Thoracic aorta (tissue), 2 donors: ENCODE data around the gene CNOT1. TPM values are rescaled to one million over a fixed set of nuclear protein-coding genes. Genes with fewer than 3 reads are reported as not detected.

Experiments
- ATAC-seq: fragments of 150-250 bp; one replicate; pipeline ENCODE4 v1.8.0; 2017; ENCODE audit warnings: low read depth; ENCODE audit not compliant: insufficient number of reproducible peaks, low FRiP score
- DNase-seq: peaks from one replicate; pipeline ENCODE4 v3.0.0-alpha.2; 2020; ENCODE audit warnings: low spot score
- H3K27ac ChIP-seq, 2 donors: fragments of 200-600 bp; sonication (generic); 1 replicate in 1 of 2; 2 replicates in 1 of 2; pipeline ENCODE4 v1.5.1; 2016; ENCODE audit warnings: mild to moderate bottlenecking in 2 of 2, moderate library complexity in 2 of 2
- H3K27me3 ChIP-seq: fragments of 200-600 bp; sonication (generic); replicated peaks from 2 replicates; pipeline ENCODE4 v1.6.0; 2016; ENCODE audit warnings: mild to moderate bottlenecking; ENCODE audit not compliant: insufficient read depth
- H3K36me3 ChIP-seq: fragments of 200-600 bp; sonication (generic); one replicate; pipeline ENCODE4 v1.5.1; 2016
- H3K4me1 ChIP-seq, 2 donors: fragments of 200-600 bp; sonication (generic); 1 replicate in 1 of 2; 2 replicates in 1 of 2; pipeline versions ENCODE4 v1.5.1 to v1.6.0; 2016; ENCODE audit warnings: low read depth in 2 of 2, mild to moderate bottlenecking in 1 of 2; ENCODE audit not compliant: control insufficient read depth in 1 of 2
- H3K4me3 ChIP-seq: fragments of 200-600 bp; sonication (generic); 2 replicates; pipeline ENCODE4 v1.5.1; 2016; ENCODE audit warnings: mild to moderate bottlenecking
- H3K9me3 ChIP-seq: fragments of 200-600 bp; sonication (generic); 2 replicates; pipeline ENCODE4 v1.5.1; 2016
- CTCF ChIP-seq: fragments of 200-600 bp; sonication (generic); IDR thresholded peaks from one replicate; pipeline ENCODE4 v1.5.1; 2019; ENCODE audit warnings: antibody characterized with exemption
- total RNA-seq, 2 donors: library from RNA; depleted of rRNA; stranded (reverse); fragments of >200 nt; gene quantifications; one replicate each; pipeline versions ENCODE4 v1.1.0 to v1.2.3, GENCODE V29; 2016

The CNOT1 gene
- total RNA-seq, 2 donors from 2014 or later = 54.8 to 112 TPM

- no peak for TF ChIP-seq CTCF
- no peaks in the 10 kb centered on the region for H3K4me1 ChIP-seq
- ATAC-seq (no peak), DNase-seq (no peak)
- no peak overlapping the region for H3K4me3 ChIP-seq
- H3K27ac ChIP-seq = no peak overlapping the region
- H3K36me3 ChIP-seq = no peaks in the 10 kb centered on the region
- H3K27me3 ChIP-seq = no peaks in the 10 kb centered on the region
- H3K9me3 ChIP-seq = no peaks in the 10 kb centered on the region
Measured at GRCh38 chr16:58472827-58473226, 156.8 kb downstream of the CNOT1 start.

- H3K36me3 ChIP-seq = no peaks in the 10 kb centered on the region
- DNase-seq (no peak), ATAC-seq (no peak)
- no peaks in the 10 kb centered on the region for H3K9me3 ChIP-seq
- H3K27me3 ChIP-seq = no peaks in the 10 kb centered on the region
- H3K4me3 ChIP-seq = no peak overlapping the region
- TF ChIP-seq CTCF = no peak
- H3K4me1 ChIP-seq = no peaks in the 10 kb centered on the region
- H3K27ac ChIP-seq = no peak overlapping the region
Measured at GRCh38 chr16:58472266-58472665, 157.4 kb downstream of the CNOT1 start.

- H3K27me3 ChIP-seq = no peaks in the 10 kb centered on the region
- DNase-seq (no peak), ATAC-seq (no peak)
- H3K36me3 ChIP-seq = no peaks in the 10 kb centered on the region
- H3K4me1 ChIP-seq = no peaks in the 10 kb centered on the region
- no peak for TF ChIP-seq CTCF
- H3K27ac ChIP-seq = no peak overlapping the region
- H3K4me3 ChIP-seq = no peak overlapping the region
- no peaks in the 10 kb centered on the region for H3K9me3 ChIP-seq
Measured at GRCh38 chr16:58471209-58471975, 158.2 kb downstream of the CNOT1 start.

Other genes starting within 250 kb of the CNOT1 start
- 1 to 10 TPM; 1.1 to 1.3 TPM for gene GINS3, start 237.4 kb downstream of the CNOT1 start, total RNA-seq
- 10 to 100 TPM in 1 of 2 donors, 1 to 10 TPM in 1; 2.2 to 11.0 TPM for gene NDRG4, start 129.7 kb downstream of the CNOT1 start, total RNA-seq
- 10 to 100 TPM; 19.2 to 47.3 TPM for gene SETD6, start 114.3 kb downstream of the CNOT1 start, total RNA-seq
- 10 to 100 TPM; 12.0 to 19.5 TPM for gene SLC38A7, start 54.9 kb upstream of the CNOT1 start, total RNA-seq
- 10 to 100 TPM; 29.3 to 51.6 TPM for gene GOT2, start 104.5 kb upstream of the CNOT1 start, total RNA-seq